K562 (cell line): ENCODE measurements around the gene TCAP. TPM values are rescaled to one million over a fixed set of nuclear protein-coding genes. Genes with fewer than 3 reads are reported as not detected.

Source experiments
- polyA plus RNA-seq, 8 experiments: library from polyadenylated mRNA; depleted of rRNA in 4 of 8; stranded (reverse) in 5 of 8; unstranded in 3 of 8; fragments of >200 nt; fragmentation: Nextera tagmentation in 2 of 8; fragmentation: Illumina TruSeq in 1 of 8; extraction: Ambion mirVana in 2 of 8; extraction: Trizol in 1 of 8; gene quantifications; 2 replicates each; pipeline versions ENCODE4 v1.2.1 to v1.2.3, GENCODE V29; 2011 to 2014; ENCODE audit warnings: inconsistent platforms in 1 of 8, missing spikeins in 1 of 8
- total RNA-seq, 7 experiments: library from RNA; depleted of rRNA in 6 of 7; stranded (reverse); fragments of >200 nt in 6 of 7; fragmentation: Illumina TruSeq in 2 of 7; extraction: Trizol in 2 of 7; gene quantifications; 2 replicates each; pipeline versions ENCODE4 v1.2.1 to v1.2.3, GENCODE V29; 2011 to 2021; ENCODE audit warnings: low replicate concordance in 1 of 7
- TF ChIP-seq, protein P1 (sequence below): fragments of 200-600 bp; sonication (generic); IDR thresholded peaks from one replicate; pipeline ENCODE4 v1.6.1; 2012; ENCODE audit warnings: mild to moderate bottlenecking, low read depth, low read length, inconsistent platforms

The TCAP gene
- total and polyA plus RNA-seq, 9 of the 15 experiments (the other 6 are each of a cell fraction or from before 2014, with no cell fraction given) = 0.33 to 1.4 (median 0.82) TPM; not detected in 2

- TF ChIP-seq, protein P1, sequence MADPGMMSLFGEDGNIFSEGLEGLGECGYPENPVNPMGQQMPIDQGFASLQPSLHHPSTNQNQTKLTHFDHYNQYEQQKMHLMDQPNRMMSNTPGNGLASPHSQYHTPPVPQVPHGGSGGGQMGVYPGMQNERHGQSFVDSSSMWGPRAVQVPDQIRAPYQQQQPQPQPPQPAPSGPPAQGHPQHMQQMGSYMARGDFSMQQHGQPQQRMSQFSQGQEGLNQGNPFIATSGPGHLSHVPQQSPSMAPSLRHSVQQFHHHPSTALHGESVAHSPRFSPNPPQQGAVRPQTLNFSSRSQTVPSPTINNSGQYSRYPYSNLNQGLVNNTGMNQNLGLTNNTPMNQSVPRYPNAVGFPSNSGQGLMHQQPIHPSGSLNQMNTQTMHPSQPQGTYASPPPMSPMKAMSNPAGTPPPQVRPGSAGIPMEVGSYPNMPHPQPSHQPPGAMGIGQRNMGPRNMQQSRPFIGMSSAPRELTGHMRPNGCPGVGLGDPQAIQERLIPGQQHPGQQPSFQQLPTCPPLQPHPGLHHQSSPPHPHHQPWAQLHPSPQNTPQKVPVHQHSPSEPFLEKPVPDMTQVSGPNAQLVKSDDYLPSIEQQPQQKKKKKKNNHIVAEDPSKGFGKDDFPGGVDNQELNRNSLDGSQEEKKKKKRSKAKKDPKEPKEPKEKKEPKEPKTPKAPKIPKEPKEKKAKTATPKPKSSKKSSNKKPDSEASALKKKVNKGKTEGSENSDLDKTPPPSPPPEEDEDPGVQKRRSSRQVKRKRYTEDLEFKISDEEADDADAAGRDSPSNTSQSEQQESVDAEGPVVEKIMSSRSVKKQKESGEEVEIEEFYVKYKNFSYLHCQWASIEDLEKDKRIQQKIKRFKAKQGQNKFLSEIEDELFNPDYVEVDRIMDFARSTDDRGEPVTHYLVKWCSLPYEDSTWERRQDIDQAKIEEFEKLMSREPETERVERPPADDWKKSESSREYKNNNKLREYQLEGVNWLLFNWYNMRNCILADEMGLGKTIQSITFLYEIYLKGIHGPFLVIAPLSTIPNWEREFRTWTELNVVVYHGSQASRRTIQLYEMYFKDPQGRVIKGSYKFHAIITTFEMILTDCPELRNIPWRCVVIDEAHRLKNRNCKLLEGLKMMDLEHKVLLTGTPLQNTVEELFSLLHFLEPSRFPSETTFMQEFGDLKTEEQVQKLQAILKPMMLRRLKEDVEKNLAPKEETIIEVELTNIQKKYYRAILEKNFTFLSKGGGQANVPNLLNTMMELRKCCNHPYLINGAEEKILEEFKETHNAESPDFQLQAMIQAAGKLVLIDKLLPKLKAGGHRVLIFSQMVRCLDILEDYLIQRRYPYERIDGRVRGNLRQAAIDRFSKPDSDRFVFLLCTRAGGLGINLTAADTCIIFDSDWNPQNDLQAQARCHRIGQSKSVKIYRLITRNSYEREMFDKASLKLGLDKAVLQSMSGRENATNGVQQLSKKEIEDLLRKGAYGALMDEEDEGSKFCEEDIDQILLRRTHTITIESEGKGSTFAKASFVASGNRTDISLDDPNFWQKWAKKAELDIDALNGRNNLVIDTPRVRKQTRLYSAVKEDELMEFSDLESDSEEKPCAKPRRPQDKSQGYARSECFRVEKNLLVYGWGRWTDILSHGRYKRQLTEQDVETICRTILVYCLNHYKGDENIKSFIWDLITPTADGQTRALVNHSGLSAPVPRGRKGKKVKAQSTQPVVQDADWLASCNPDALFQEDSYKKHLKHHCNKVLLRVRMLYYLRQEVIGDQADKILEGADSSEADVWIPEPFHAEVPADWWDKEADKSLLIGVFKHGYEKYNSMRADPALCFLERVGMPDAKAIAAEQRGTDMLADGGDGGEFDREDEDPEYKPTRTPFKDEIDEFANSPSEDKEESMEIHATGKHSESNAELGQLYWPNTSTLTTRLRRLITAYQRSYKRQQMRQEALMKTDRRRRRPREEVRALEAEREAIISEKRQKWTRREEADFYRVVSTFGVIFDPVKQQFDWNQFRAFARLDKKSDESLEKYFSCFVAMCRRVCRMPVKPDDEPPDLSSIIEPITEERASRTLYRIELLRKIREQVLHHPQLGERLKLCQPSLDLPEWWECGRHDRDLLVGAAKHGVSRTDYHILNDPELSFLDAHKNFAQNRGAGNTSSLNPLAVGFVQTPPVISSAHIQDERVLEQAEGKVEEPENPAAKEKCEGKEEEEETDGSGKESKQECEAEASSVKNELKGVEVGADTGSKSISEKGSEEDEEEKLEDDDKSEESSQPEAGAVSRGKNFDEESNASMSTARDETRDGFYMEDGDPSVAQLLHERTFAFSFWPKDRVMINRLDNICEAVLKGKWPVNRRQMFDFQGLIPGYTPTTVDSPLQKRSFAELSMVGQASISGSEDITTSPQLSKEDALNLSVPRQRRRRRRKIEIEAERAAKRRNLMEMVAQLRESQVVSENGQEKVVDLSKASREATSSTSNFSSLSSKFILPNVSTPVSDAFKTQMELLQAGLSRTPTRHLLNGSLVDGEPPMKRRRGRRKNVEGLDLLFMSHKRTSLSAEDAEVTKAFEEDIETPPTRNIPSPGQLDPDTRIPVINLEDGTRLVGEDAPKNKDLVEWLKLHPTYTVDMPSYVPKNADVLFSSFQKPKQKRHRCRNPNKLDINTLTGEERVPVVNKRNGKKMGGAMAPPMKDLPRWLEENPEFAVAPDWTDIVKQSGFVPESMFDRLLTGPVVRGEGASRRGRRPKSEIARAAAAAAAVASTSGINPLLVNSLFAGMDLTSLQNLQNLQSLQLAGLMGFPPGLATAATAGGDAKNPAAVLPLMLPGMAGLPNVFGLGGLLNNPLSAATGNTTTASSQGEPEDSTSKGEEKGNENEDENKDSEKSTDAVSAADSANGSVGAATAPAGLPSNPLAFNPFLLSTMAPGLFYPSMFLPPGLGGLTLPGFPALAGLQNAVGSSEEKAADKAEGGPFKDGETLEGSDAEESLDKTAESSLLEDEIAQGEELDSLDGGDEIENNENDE = no peak
These were observed 4.5 kb upstream of the TCAP start (continued) for GRCh38 chr17:39660397-39661385.
